Endothelial cell of umbilical vein (primary cell): ENCODE measurements around the gene TTLL9. TPM values are rescaled to one million over a fixed set of nuclear protein-coding genes. Genes with fewer than 3 reads are reported as not detected.

Experiments used
- BruUV-seq: library from RNA; stranded (reverse); fragments of 400-500 nt; replicated peaks from 2 replicates; lab custom pipeline; 2021; lab: Mats Ljungman, UMichigan
- CTCF ChIA-PET: fragments of 300-600, 350-600 bp; sonication (Branson Sonifier 250); formaldehyde crosslinking; loops from one replicate; lab custom pipeline; 2021; ENCODE audit warnings: antibody characterized with exemption, inconsistent platforms; lab: Charles Lee
- POLR2A ChIA-PET: fragments of 300-600, 350-600 bp; sonication (Branson Sonifier 250); formaldehyde crosslinking; loops from one replicate; lab custom pipeline; 2021; ENCODE audit warnings: antibody characterized with exemption, inconsistent platforms; lab: Charles Lee
- DNase-seq: peaks from one replicate; pipeline ENCODE4 v3.0.0-alpha.2; 2011; ENCODE audit warnings: low read depth, low spot score
- FAIRE-seq: peaks from 2 replicates; lab custom pipeline; 2011; peaks lifted over from hg19 to GRCh38; lab: Jason Lieb, UNC
- H2AFZ ChIP-seq: 2 replicates; pipeline ENCODE4 v1.6.0; 2012; ENCODE audit warnings: low read depth, low read length, control low read depth, inconsistent platforms
- H3K27ac ChIP-seq: 2 replicates; pipeline ENCODE4 v1.5.1; 2011; ENCODE audit warnings: low read depth, mild to moderate bottlenecking, control low read depth, low read length, moderate library complexity; ENCODE audit not compliant: insufficient read depth
- H3K27me3 ChIP-seq, 2 experiments: 2 replicates each; pipeline versions ENCODE4 v1.6.0 to v1.6.1; 2011; ENCODE audit warnings: low read length in 2 of 2, mixed read lengths in 1 of 2; ENCODE audit not compliant: control insufficient read depth in 2 of 2, insufficient read depth in 2 of 2
- H3K36me3 ChIP-seq, 2 experiments: 2 replicates in 1 of 2; 3 replicates in 1 of 2; pipeline ENCODE4 v1.5.1; 2011; ENCODE audit warnings: low read length in 2 of 2, mild to moderate bottlenecking in 1 of 2, moderate library complexity in 1 of 2; ENCODE audit not compliant: control insufficient read depth in 2 of 2, insufficient read depth in 2 of 2; ENCODE audit errors: extremely low read depth in 1 of 2
- H3K4me1 ChIP-seq: 3 replicates; pipeline ENCODE4 v1.5.1; 2011; ENCODE audit warnings: mild to moderate bottlenecking, low read length; ENCODE audit not compliant: control insufficient read depth, insufficient read depth; ENCODE audit errors: extremely low read depth
- H3K4me2 ChIP-seq: 2 replicates; pipeline ENCODE4 v1.6.1; 2011; ENCODE audit warnings: low read length, control low read depth, mixed read lengths; ENCODE audit not compliant: insufficient read depth
- H3K4me3 ChIP-seq, 3 experiments: fragments of 200-600 bp in 1 of 3; sonication (generic), shearing (Covaris generic) in 1 of 3; replicated peaks in 1 of 3; 2 replicates each; pipeline ENCODE4 v1.5.1; 2011 to 2016; ENCODE audit warnings: control low read depth in 3 of 3, low read length in 3 of 3, mild to moderate bottlenecking in 2 of 3, inconsistent platforms in 1 of 3, low read depth in 1 of 3, moderate library complexity in 1 of 3; ENCODE audit not compliant: insufficient read depth in 1 of 3
- H3K79me2 ChIP-seq: 2 replicates; pipeline ENCODE4 v1.6.0; 2012; ENCODE audit warnings: low read length, inconsistent platforms; ENCODE audit not compliant: control insufficient read depth, insufficient read depth
- H3K9ac ChIP-seq: replicated peaks from 2 replicates; pipeline ENCODE3; 2011; ENCODE audit warnings: low read length, control low read depth; ENCODE audit not compliant: insufficient read depth; ENCODE audit errors: extremely low read depth
- H3K9me1 ChIP-seq: replicated peaks from 3 replicates; pipeline ENCODE4 v1.6.0; 2011; ENCODE audit warnings: mild to moderate bottlenecking, low read length; ENCODE audit not compliant: control insufficient read depth, insufficient read depth; ENCODE audit errors: extremely low read depth
- H3K9me3 ChIP-seq: replicated peaks from 2 replicates; pipeline ENCODE4 v1.5.1; 2012; ENCODE audit warnings: low read length, inconsistent platforms; ENCODE audit not compliant: control insufficient read depth, insufficient read depth
- H4K20me1 ChIP-seq: replicated peaks from 2 replicates; pipeline ENCODE3; 2011; ENCODE audit warnings: mild to moderate bottlenecking, low read length; ENCODE audit not compliant: control insufficient read depth, insufficient read depth; ENCODE audit errors: extremely low read depth
- EZH2 ChIP-seq: IDR thresholded peaks from 2 replicates; pipeline ENCODE4 v1.6.1; 2012; ENCODE audit warnings: borderline replicate concordance, low read depth, mild to moderate bottlenecking, moderate library complexity, low read length, inconsistent platforms; ENCODE audit not compliant: severe bottlenecking
- FOS ChIP-seq: IDR thresholded peaks from 2 replicates; pipeline ENCODE4 v1.6.1; 2011; ENCODE audit warnings: mild to moderate bottlenecking, low read length, moderate library complexity, borderline replicate concordance; ENCODE audit not compliant: insufficient read depth
- GATA2 ChIP-seq: IDR thresholded peaks from 2 replicates; pipeline ENCODE4 v1.7.0; 2011; ENCODE audit warnings: low read depth, mild to moderate bottlenecking, moderate library complexity, mixed read lengths, low read length; ENCODE audit not compliant: insufficient read length, insufficient read depth
- JUN ChIP-seq: IDR thresholded peaks from 2 replicates; pipeline ENCODE4 v1.6.1; 2011; ENCODE audit warnings: borderline replicate concordance, low read depth; ENCODE audit not compliant: insufficient read length, insufficient read depth
- MAX ChIP-seq: IDR thresholded peaks from 2 replicates; pipeline ENCODE4 v1.6.1; 2011; ENCODE audit not compliant: insufficient read depth, insufficient read length
- MYC ChIP-seq: IDR thresholded peaks from one replicate; pipeline ENCODE4 v1.6.1; 2011; ENCODE audit warnings: mild to moderate bottlenecking, low read depth, low read length
- POLR2A ChIP-seq: IDR thresholded peaks from 2 replicates; pipeline ENCODE4 v1.6.1; 2012; ENCODE audit warnings: low read depth, mild to moderate bottlenecking, control low read depth, low read length
- POLR2AphosphoS5 ChIP-seq: IDR thresholded peaks from 2 replicates; pipeline ENCODE4 v1.6.1; 2012; ENCODE audit warnings: low read depth, mild to moderate bottlenecking, control low read depth, low read length, moderate library complexity; ENCODE audit not compliant: insufficient read depth
- dilution Hi-C: fragments of 300-500 bp; cut with MboI; formaldehyde crosslinking; loops from one replicate; pipeline ENCODE4 v1.15.0; 2019; ENCODE audit warnings: low sequenced_read_pairs; ENCODE audit not compliant: extremely low pct_ligation_motif_present
- intact Hi-C: fragments of 100-400 bp; cut with micrococcal nuclease; formaldehyde crosslinking; loops from one replicate; pipeline ENCODE4 v1.10.0; 2022
- polyA plus RNA-seq, 4 experiments: library from polyadenylated mRNA; depleted of rRNA in 3 of 4; stranded (reverse) in 3 of 4; unstranded in 1 of 4; fragments of >200 nt; gene quantifications; 2 replicates each; pipeline versions ENCODE4 v1.2.1 to v1.2.3, GENCODE V29; 2011 to 2012; ENCODE audit warnings: missing spikeins in 1 of 4
- total RNA-seq: library from RNA; stranded (reverse); gene quantifications from 2 replicates; pipeline ENCODE4 v1.2.3, GENCODE V29; 2021
- TF ChIP-seq, protein P1 (sequence below), 2 donors: IDR thresholded peaks; 1 replicate in 1 of 2; 2 replicates in 1 of 2; pipeline ENCODE4 v1.5.1; 2011; ENCODE audit warnings: low read length in 2 of 2, mild to moderate bottlenecking in 2 of 2, moderate library complexity in 2 of 2, control low read depth in 1 of 2, inconsistent platforms in 1 of 2, low read depth in 1 of 2; ENCODE audit not compliant: insufficient read depth in 1 of 2; ENCODE audit errors: extremely low read depth in 1 of 2

The TTLL9 gene
- total and polyA plus RNA-seq, 2 donors (not counting 3 experiments of a cell fraction or from before 2014, with no cell fraction given), result 0.03 TPM; not detected in 1

DNA sequence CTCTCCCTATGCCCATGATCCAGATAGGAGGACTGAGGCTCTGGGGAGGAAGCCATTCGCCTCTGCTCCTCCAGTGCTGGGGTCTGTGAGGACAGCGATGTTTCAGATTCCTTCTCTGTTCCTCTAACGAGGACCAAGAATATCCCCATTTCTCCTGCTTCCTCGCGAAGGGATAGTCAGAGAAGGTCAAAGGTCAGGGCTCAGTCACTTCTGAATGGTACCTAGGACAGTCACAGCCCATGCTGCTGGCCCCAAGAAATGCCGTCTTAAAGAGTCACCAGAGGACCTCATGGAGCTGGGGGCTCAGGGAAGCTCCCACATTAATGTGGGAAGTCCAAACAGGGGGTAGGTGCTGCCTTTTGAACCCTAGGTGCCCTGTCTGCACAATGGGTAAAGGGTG is 27.1 kb upstream of the TTLL9 start:
- TF ChIP-seq, protein P1, sequence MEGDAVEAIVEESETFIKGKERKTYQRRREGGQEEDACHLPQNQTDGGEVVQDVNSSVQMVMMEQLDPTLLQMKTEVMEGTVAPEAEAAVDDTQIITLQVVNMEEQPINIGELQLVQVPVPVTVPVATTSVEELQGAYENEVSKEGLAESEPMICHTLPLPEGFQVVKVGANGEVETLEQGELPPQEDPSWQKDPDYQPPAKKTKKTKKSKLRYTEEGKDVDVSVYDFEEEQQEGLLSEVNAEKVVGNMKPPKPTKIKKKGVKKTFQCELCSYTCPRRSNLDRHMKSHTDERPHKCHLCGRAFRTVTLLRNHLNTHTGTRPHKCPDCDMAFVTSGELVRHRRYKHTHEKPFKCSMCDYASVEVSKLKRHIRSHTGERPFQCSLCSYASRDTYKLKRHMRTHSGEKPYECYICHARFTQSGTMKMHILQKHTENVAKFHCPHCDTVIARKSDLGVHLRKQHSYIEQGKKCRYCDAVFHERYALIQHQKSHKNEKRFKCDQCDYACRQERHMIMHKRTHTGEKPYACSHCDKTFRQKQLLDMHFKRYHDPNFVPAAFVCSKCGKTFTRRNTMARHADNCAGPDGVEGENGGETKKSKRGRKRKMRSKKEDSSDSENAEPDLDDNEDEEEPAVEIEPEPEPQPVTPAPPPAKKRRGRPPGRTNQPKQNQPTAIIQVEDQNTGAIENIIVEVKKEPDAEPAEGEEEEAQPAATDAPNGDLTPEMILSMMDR (IDR thresholded peaks at IDR 0.05; ENCODE audit: extremely low read depth in 1 of 2, insufficient read depth in 1 of 2, low read depth in 1 of 2, low read length in 2 of 2), result no peak
- TF ChIP-seq FOS (no peak), GATA2 (no peak), JUN (no peak), POLR2A (no peak), MAX (no peak), POLR2AphosphoS5 (no peak), MYC (no peak), EZH2 (no peak)
- no peak for FAIRE-seq
- H4K20me1 ChIP-seq, result no peaks in the 10 kb centered on the region
- no peak overlapping the region for H2AFZ ChIP-seq
- ChIA-PET POLR2A (no interaction called here), CTCF (interaction anchor here (1.0 to 18.2 kb wide), 5 partner anchors 9 to 188 kb away, joined by 3 to 619 read pairs (median 4); partner anchors contain the start of genes MYLK2 and PDRG1)
- peaks cover 27% of the 10 kb centered on the region for H3K4me1 ChIP-seq
- H3K9ac ChIP-seq, result no peak overlapping the region
- H3K9me3 ChIP-seq, result no peaks in the 10 kb centered on the region
- no peak for DNase-seq
- no peaks in the 10 kb centered on the region for H3K79me2 ChIP-seq
- no TSS peak for BruUV-seq
- H3K27me3 ChIP-seq, result no peaks in the 10 kb centered on the region
- H3K27ac ChIP-seq, result peak overlapping the region; percentile 64
- no peaks in the 10 kb centered on the region for H3K9me1 ChIP-seq
- no peaks in the 10 kb centered on the region for H3K36me3 ChIP-seq
- no peak overlapping the region for H3K4me3 ChIP-seq
- intact Hi-C loops, result no loop called here
- dilution Hi-C loops, result no loop called here
- no peak overlapping the region for H3K4me2 ChIP-seq
